ENCODE measurements around the gene PIK3R1.
A peak's percentile ranks its signal among the peaks of the same experiment; 100 is the strongest.

DNA sequence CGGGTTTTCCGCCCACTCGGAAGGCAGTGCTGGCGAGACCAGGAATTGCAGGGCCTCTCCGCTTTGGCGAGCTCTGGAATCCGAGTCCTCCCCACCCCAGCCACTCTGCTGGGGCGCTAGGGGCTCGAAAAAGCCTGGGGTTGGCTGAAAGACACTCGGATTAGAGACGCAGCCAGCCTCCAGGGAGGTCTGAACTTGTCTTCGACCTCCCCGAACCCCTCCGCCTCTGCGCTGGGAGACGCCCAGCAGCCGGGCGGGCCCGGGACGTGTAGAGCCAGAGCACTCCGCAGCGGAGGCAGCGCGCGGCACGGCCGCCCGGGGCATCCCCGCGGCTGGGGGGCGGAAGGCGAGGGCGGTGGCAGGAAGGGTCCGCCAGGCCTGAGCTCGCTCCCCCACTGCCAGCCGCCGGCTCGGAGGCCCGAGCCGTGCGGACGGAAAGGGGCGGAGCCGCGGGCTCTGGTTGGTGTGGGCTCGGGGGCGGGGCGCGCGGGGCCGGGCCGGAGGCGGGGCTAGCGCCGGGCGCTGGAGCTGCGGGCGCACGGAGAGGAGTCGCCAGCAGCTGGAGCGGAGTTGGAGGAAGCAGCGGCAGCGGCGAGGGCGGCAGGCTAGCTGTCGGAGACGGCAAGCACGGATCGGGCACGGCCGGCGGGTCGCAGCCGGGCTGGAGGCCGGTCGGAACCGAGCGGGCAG, at the start of gene PIK3R1:
- TF ChIP-seq, protein P1, sequence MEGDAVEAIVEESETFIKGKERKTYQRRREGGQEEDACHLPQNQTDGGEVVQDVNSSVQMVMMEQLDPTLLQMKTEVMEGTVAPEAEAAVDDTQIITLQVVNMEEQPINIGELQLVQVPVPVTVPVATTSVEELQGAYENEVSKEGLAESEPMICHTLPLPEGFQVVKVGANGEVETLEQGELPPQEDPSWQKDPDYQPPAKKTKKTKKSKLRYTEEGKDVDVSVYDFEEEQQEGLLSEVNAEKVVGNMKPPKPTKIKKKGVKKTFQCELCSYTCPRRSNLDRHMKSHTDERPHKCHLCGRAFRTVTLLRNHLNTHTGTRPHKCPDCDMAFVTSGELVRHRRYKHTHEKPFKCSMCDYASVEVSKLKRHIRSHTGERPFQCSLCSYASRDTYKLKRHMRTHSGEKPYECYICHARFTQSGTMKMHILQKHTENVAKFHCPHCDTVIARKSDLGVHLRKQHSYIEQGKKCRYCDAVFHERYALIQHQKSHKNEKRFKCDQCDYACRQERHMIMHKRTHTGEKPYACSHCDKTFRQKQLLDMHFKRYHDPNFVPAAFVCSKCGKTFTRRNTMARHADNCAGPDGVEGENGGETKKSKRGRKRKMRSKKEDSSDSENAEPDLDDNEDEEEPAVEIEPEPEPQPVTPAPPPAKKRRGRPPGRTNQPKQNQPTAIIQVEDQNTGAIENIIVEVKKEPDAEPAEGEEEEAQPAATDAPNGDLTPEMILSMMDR (optimal IDR thresholded peaks at IDR 0.05 in 1 of 3, IDR thresholded peaks at IDR 0.05 in 1 of 3, conservative IDR thresholded peaks at IDR 0.05 in 1 of 3; ENCODE audit: extremely low read depth in 1 of 3, insufficient read depth in 2 of 3, low read length in 3 of 3) = peak; percentile 18 to 54 (median 20)
- no peak for TF ChIP-seq EZH2 (IDR thresholded peaks at IDR 0.05; ENCODE audit: low read length)

All from keratinocyte (primary cell).